Hippocampal formation (tissue), 2 donors: ENCODE data around the gene MYO6.

ENCODE experiments used
- DNase-seq, 2 donors: peaks; one replicate each; lab custom pipeline; 2025; lab: John Stamatoyannopoulos, UW

The MYO6 gene

GRCh38 chr6:75827163-75827562 is 78.1 kb downstream of the MYO6 start:
- no peak for DNase-seq

GRCh38 chr6:75830959-75831885 is 82.2 kb downstream of the MYO6 start:
- no peak for DNase-seq

DNA sequence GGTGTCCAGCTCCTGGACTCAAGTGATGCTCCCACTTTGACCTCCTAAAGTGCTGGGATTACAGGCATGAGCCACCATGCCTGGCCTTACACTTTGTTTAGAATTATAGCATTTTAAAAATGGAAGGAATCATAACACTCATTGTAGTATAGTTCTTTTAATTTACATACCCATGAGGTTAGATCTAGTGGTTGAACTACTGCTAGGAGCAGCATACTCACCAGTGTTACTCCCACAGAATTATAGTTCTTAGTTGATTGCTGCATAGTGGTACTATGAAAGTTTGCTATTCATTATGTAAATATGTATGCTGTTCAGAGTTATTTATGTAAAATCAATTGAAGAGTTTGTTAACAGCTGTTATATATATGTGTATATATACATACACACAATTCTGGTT is 85.4 kb downstream of the MYO6 start:
- no peak for DNase-seq

DNA sequence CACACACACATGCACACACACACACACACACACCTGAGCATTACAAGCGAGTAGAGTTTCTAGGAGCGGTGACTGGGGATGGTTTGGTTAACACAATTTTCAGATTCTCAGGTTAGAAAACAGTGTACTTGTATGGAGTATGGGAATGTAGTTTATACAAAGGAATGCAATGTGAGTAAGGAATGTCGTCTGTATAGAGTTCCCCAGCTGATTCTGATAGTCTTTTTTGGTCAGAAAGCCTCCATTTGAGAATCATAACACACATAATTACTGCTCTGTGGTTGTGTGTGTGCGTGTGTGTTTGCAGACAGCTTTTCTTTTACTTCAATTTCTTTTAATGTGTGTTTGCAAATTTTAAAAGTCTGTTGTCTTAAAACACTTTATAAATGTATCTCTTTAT is 93.2 kb downstream of the MYO6 start:
- DNase-seq, result no peak

- no peak for DNase-seq
Measured at GRCh38 chr6:75842732-75843131, 93.7 kb downstream of the MYO6 start.

GRCh38 chr6:75843396-75843795 is 94.4 kb downstream of the MYO6 start:
- DNase-seq, result no peak

GRCh38 chr6:75848274-75848673 is 99.2 kb downstream of the MYO6 start:
- no peak for DNase-seq

DNA sequence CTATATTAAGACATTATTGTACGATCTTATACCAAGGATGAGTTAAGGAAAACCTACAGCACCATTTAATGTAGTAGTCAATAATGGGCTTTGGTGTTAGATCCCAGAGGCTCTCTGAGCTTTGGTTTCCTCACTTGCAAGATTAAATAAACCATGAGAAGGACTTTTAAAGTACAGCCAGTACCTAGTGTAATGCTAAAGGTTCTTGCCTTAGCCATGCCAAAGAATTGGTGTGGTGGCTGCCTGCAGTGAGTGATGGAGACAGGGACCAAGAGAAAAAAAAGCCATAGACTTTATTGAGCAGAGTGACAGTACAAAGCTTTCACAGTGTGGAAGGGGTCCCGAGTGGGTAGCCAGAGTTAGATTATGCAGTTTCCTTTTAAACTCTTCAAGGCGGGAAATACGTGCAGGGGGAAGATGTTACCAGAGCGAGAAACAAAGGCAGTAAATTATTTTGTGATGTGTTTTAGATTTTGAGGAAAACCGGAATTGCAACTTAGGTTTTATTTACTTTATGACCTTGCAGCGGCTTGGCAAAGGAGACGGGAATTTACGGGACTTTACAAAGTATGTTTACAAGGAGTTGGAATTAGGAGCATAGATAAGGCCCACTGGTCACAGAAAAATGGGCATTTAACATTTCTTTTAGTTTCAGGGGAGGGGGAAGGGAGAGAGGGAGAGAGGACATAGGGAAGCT is 100.4 kb downstream of the MYO6 start:
- DNase-seq, result no peak

GRCh38 chr6:75850026-75850833 is 101.2 kb downstream of the MYO6 start:
- no peak for DNase-seq

DNA sequence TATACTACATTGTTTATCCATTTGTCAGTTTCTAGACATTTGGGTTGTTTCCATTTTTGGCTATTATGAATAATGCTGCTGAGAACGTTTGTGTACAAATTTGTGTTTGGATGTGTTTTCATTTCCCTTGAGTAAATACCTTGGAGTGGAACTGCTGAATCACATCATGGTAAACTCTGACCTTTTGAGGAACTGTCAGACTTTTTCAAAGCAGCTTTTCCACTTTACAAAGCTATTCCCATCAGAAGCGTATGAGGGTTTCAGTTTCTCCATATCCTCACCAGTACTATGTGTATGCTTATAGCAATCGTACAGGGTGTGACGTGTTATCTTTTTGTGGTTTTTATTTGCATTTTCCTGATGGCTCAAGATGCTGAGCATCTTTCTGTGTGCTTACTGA is 103.7 kb downstream of the MYO6 start:
- no peak for DNase-seq

GRCh38 chr6:75853806-75854205 is 104.8 kb downstream of the MYO6 start:
- no peak for DNase-seq

- DNase-seq, result peak; percentile 2 to 15
Measured at GRCh38 chr6:75855052-75855451, 106.0 kb downstream of the MYO6 start.

DNA sequence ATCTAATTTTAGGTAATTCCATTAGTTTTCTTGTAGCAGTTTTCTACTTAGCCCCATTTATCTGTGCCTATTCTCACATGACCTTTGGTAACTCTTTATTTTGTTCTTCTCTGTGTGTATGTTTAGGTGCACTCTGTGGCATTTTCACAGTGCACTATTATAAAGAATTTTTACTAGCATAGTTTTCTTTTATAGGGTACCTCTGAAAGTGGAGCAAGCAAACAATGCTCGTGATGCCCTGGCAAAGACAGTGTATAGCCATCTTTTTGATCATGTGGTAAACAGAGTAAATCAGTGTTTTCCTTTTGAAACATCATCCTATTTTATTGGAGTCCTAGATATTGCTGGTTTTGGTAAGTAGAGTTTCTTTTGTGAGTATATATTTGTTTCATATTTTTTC is 107.9 kb downstream of the MYO6 start:
- DNase-seq, result no peak

- no peak for DNase-seq
Measured at GRCh38 chr6:75863001-75863400, 114.0 kb downstream of the MYO6 start.

DNA sequence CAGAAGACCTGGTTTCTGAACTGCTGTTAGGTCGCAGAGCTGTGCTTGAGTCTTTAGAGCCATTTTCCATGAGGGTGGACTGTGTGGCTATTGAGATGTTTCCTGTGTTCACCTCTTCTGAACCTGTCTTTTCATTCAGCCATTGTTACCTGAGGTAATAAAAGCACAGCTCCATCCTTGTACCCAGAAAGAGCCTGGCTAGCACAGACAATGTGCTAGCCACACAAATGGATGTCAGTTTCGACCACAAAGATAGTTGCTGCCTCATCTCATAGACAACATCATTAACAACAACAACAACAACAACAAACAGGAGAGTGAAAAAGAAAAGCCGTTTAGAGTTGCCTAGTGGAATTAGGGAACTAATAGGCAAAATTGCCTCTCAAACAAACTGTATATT is 114.7 kb downstream of the MYO6 start:
- no peak for DNase-seq

DNA sequence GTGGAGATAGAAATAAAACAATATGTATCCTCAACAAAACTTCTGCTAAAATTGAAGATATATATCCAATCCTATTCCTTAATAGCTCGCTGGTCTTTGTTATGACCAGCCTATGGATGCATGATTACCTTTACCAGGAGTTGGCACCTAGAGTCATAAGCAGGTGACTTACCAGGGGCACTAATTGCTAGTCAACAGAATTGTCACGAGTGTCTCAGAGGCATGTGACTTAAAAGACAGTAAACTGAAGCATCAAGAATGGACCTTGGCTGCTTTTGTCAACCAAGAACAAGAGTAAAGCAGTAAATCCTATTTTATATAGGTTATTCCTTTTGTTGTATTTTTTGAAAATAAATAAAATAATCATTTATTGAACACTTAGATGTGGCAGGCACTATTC is 115.4 kb downstream of the MYO6 start:
- DNase-seq, result no peak

DNA sequence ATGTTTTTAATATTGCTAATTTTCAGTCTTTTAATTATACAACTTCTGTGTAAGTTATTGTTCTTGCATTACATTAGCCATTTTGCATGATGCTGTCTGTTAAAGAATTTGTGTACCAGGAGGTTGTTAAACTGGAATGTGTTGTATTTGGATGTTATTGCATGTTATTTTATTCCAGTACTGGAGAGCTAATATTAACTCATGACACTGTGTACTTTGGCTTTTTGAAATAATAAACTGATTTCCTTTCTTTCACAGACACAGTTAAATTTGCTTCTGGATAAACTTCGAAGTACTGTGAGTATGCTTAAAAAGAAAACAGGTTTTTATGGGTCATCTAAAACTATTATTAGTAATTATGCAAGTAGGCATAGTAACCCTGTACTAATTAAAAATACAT is 121.3 kb downstream of the MYO6 start:
- DNase-seq, result no peak

DNA sequence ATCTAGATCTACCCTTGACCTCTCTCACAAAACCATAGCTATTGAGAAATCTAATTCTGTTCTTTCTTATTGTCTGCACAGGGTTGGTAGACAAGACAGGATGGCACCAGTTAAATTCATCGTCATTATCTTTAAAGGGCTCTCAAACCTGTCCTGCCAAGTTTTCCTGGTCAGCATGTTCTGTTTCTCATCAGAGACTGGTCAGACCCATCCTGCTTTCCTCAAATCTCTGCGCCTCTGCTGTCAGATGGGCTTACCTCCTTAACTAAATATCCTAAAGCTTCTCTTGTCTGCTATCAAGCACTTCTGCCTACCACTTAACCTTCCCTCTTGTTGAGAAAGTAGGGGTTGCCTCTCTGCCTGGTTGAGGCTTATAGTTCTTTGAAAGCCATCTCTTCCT is 125.2 kb downstream of the MYO6 start:
- DNase-seq, result no peak

- no peak for DNase-seq
Measured at GRCh38 chr6:75876152-75876551, 127.1 kb downstream of the MYO6 start.

DNA sequence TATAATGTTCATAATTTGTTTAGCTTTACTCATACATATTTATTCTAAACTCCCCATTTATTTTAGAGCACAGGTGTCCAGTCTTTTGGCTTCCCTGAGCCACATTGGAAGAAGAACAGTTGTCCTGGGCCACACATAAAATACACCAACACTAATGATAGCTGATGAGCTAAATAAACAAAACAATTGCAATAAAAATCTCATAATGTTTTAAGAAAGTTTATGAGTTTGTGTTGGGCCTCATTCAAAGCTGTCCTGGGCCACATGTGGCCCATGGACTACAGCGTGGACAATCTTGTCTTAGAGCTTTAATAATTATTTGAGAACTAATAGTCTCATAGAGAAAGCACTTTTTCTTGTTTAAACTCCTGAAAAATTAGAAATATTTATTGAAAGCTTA is 131.3 kb downstream of the MYO6 start:
- DNase-seq, result no peak

GRCh38 chr6:75882734-75883133 is 133.7 kb downstream of the MYO6 start:
- DNase-seq, result no peak

DNA sequence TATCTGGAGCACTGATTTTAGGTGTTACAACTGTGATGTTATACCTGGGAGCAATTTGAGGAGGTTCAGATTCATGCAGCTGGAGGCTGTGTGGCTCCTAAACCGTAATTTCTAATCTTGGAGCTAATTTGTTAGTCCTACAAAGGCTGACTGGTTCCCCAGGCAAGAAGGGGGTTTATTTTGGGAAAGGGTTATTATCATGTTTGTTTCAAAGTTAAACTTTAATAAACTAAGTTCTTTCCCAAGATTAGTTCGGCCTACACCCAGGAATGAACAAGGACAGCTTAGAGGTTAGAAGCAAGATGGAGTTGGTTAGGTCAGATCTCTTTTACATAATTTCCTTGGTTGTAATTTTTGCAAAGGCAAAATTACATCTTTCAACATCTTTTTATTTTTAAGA is 135.8 kb downstream of the MYO6 start:
- no peak for DNase-seq

GRCh38 chr6:75892384-75892783 is 143.3 kb downstream of the MYO6 start:
- DNase-seq, result no peak
